Activated T-cell treated with anti-CD3 and anti-CD28 coated beads, Interleukin-2, amount 50 U/mL, for 24 hours (primary cell): Measurements from ENCODE around the gene TSTD2.

ENCODE experiments used
- DNase-seq: peaks from one replicate; pipeline ENCODE4 v3.0.0-alpha.2; 2020
- H3K27ac Mint-ChIP-seq: 2 replicates; pipeline ENCODE4 v1.8.0; 2020; ENCODE audit warnings: mild to moderate bottlenecking, mixed read lengths
- H3K27me3 Mint-ChIP-seq: 2 replicates; pipeline ENCODE4 v1.8.0; 2020; ENCODE audit warnings: mixed read lengths
- H3K36me3 Mint-ChIP-seq: 2 replicates; pipeline ENCODE4 v1.8.0; 2020; ENCODE audit warnings: low read depth, mixed read lengths
- H3K4me1 Mint-ChIP-seq: 2 replicates; pipeline ENCODE4 v1.8.0; 2020; ENCODE audit warnings: low read depth, mixed read lengths
- H3K4me3 Mint-ChIP-seq: 2 replicates; pipeline ENCODE4 v1.8.0; 2020; ENCODE audit warnings: mild to moderate bottlenecking, moderate library complexity, mixed read lengths
- H3K9me3 Mint-ChIP-seq: 2 replicates; pipeline ENCODE4 v1.8.0; 2020; ENCODE audit warnings: mixed read lengths

Gene TSTD2

DNA sequence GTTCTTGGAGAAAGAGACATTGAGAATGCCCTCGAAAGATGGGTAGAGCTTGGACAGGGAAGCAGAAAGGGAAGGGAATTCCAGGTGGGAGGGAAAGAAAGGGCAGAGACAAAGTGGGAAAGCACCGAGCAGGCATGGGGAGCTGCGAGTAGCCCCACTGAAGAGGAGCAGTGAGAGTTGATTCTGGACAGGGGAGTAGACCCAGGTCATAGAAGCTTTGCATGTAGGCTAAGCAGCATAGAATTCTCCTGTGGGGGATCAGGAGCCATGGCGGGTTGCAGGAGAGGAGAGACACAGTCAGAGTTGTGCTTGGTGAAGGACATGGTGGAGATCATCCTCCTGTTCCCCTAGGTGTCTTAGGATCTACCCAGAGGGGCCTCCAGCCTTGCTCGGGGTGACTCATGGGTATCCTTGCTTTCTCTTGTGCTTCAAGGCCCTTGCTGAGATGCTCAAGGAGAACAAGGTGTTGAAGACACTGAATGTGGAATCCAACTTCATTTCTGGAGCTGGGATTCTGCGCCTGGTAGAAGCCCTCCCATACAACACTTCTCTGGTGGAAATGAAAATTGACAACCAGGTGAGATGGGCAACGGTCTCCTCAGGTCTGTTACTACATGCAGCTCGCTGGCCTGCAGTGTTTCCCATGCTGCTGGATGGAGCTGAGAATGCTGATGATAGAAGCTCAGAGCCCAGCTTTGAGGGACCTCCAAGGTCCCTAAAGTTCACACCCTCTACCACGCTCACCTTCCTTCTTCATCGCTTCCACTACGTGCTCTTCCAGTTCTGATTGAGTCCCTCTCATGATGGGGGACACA, 64.5 kb downstream of the TSTD2 start:
- DNase-seq: no peak
- Mint-ChIP-seq H3K4me1 (peaks cover 3% of the 10 kb centered on the region), H3K27me3 (peaks cover 6% of the 10 kb centered on the region), H3K36me3 (no peaks in the 10 kb centered on the region), H3K27ac (no peak overlapping the region), H3K9me3 (no peaks in the 10 kb centered on the region), H3K4me3 (no peak overlapping the region)

DNA sequence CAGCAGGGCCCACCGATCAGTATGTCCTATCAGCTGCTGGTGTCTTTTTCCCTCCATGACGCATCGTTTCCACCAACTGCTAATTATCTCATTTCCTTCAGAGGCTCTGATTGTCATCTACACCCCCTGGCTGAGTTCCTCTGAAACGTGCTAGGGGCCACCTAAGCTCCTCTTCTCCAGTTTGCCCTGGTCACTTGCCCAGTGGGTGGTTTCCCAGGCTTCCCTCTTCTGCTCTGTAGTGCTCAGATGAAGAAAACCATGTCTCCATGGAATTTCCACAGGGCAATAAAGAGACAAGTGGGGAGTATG, 65.3 kb downstream of the TSTD2 start:
- Mint-ChIP-seq H3K27ac (no peak overlapping the region), H3K27me3 (peaks cover 6% of the 10 kb centered on the region), H3K4me3 (no peak overlapping the region), H3K36me3 (no peaks in the 10 kb centered on the region), H3K9me3 (no peaks in the 10 kb centered on the region), H3K4me1 (no peaks in the 10 kb centered on the region)
- no peak for DNase-seq

DNA sequence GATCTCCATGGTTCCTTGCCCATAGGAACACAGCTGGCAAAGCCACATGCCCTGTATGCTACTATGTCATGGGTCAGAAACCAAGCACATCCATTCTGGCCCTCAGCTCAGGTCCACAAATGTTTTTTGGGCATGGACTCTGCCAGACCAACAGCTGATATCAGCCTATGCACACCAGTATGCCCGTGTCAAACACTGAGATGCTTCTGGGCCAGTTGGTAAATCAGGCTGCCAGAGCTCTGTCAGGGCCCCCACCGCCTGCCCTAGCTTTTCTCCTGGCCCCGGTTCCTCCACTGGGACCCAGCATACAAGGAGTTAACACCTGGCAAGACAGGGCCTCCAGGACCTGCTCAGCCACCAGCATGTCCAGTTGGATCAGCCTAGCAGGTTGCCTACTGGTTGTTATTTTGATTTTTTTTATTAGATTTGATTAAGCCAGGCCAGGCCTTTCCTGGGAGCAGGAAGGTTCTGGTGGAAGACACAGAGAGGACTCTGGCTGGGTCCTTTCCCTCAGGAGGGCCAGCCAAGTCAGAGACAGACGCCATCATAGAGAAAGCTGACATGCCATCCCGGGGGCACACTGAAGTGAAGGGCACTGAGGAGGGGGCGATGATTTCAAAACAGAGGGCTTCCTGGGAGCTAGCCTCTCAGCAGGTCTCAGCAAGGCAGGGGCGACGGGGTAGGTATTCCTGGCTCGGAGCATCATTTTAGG, 65.8 kb downstream of the TSTD2 start:
- Mint-ChIP-seq H3K27ac (no peak overlapping the region), H3K27me3 (peaks cover 6% of the 10 kb centered on the region), H3K4me3 (no peak overlapping the region), H3K36me3 (no peaks in the 10 kb centered on the region), H3K9me3 (no peaks in the 10 kb centered on the region), H3K4me1 (no peaks in the 10 kb centered on the region)
- no peak for DNase-seq

DNA sequence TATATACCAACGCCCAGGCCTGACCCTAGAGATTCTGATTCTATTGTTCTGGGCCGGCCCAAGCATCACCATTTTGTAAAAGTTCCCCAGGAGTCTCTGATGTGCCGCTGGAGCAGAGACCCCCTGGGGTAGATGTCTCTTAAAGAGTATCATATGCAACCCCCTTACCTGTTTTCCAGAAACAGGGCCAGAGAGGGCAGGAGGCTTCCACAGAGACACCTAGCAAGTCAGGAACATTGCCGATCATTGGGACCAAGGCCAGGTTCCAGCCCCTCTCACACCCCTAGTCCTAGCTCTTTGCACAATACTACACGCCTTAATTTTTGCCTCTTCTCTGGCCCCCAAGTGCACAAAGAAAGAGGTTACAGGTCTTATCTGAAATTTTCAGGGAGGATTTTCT, 67.9 kb downstream of the TSTD2 start:
- H3K4me3 Mint-ChIP-seq: no peak overlapping the region
- H3K27me3 Mint-ChIP-seq: peaks cover 7% of the 10 kb centered on the region
- no peaks in the 10 kb centered on the region for H3K9me3 Mint-ChIP-seq
- no peaks in the 10 kb centered on the region for H3K36me3 Mint-ChIP-seq
- no peak for DNase-seq
- no peaks in the 10 kb centered on the region for H3K4me1 Mint-ChIP-seq
- H3K27ac Mint-ChIP-seq: no peak overlapping the region

DNA sequence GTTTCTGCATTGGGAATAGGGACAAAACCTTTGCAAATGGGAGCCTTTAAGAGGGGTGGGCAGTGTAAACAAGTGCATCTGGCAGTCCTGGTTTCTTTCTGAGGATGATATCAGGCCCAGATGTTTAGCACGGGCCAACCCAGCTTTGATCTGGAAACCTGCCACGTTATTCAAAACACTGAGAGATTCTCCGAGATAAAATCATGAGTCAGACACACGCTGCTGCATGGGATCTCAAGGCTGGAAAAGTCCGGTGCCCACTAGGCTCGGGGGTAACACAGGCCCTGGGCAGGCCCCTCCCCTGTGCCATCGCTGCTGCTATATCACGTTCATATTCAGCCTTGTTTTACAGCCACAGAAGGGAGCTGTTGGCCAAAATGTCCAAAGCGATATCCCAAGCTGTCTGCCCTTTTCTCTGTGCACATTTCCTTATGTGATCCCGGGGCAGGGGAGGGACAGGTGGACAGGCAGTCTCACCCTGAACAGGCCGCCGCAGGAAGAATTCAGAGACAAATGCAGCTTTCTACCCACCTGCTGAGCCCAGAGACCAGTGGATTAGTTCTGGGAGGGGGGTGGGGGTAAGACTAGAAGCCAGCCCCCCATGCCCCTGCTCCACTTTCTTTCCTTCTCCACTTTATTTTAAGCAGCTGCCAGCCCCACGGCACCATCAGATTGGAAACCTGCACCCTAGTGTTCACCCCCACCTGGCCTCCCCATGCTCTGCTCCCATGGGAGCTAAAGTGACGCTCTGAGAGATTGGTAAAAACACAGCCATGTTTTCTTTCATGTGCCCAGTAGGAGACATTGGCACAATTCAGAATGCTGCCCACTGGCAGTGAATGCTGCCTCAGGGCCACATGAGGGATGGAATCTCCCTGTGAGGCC, 68.6 kb downstream of the TSTD2 start:
- Mint-ChIP-seq H3K27ac (no peak overlapping the region), H3K36me3 (no peaks in the 10 kb centered on the region), H3K9me3 (no peaks in the 10 kb centered on the region), H3K4me3 (no peak overlapping the region), H3K27me3 (peaks cover 13% of the 10 kb centered on the region), H3K4me1 (peaks cover 3% of the 10 kb centered on the region)
- DNase-seq: no peak

DNA sequence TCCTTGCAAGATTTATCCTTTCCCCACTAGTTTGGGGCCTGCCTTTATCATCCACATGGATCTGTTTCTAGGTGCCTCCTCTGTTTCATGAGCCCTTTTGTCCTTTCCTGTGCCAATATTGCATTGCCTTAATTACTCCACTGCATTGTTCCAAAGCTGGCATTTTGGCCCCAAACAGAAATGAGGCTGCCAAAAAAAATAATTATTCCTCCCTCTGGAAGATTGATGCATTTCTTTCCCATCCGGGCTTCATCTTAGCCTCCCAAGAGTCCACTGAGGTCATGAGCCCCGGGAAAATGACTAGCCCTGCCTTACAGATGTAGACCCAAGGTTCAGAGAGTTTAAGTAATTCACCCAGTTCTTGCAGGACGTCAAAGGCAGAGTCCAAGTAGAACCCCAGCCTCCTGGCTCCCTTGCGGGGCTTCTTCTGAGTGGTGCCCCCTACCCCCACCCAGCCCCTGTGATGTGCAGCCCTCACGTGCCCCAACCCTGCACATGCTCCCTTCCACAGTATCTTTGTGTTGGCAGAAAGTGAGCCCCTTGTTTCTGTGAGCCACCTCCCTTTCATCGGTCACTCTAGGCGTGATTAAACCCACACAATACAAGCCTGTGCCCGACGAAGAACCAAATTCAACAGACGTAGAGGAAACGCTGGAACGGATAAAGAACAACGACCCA, 69.6 kb downstream of the TSTD2 start:
- Mint-ChIP-seq H3K4me3 (no peak overlapping the region), H3K36me3 (no peaks in the 10 kb centered on the region), H3K9me3 (no peaks in the 10 kb centered on the region), H3K4me1 (peaks cover 10% of the 10 kb centered on the region), H3K27me3 (peaks cover 18% of the 10 kb centered on the region), H3K27ac (no peak overlapping the region)
- DNase-seq: no peak

DNA sequence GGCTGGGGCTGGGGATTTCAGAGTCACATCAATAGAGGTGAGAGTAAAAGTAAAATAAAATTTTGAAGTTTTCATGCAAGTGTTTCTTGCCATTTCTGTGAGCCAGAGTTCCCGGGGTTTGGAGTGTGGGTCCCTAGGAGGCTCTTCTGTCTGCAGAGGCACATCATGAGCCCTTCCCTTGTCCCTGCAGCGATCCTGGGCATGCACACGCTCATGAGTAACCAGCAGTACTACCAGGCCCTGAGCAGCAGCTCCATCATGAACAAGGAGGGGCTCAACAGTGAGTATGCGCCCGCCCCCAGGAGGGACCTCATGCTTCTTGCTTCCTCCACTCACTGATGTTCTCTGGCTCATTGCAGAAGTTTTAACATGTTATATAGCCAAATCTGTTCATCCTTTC, 70.6 kb downstream of the TSTD2 start:
- peaks cover 10% of the 10 kb centered on the region for H3K4me1 Mint-ChIP-seq
- DNase-seq: no peak
- H3K36me3 Mint-ChIP-seq: no peaks in the 10 kb centered on the region
- no peaks in the 10 kb centered on the region for H3K9me3 Mint-ChIP-seq
- no peak overlapping the region for H3K27ac Mint-ChIP-seq
- H3K4me3 Mint-ChIP-seq: no peak overlapping the region
- H3K27me3 Mint-ChIP-seq: peaks cover 26% of the 10 kb centered on the region

DNA sequence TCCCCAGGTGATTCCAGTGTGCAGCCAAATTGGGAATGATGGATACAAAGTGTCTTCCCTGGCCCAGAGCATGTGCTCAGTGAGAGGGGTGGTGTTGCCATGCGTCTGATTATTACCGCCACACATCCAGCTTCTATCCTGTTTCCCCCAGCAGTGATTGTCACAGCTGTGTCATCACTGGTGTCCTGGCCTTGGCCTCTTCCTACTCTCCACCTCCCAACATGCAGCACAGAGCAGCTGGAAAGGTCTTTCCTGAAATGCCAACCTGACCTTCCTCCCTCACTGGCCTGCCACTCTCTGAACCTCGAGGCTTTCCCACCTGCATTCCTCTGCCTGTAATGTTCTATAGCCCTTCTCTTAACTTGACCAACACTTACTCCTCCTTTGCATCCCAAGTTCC, 71.7 kb downstream of the TSTD2 start:
- no peak overlapping the region for H3K27ac Mint-ChIP-seq
- no peak for DNase-seq
- H3K36me3 Mint-ChIP-seq: no peaks in the 10 kb centered on the region
- peaks cover 31% of the 10 kb centered on the region for H3K27me3 Mint-ChIP-seq
- H3K4me1 Mint-ChIP-seq: peaks cover 10% of the 10 kb centered on the region
- no peak overlapping the region for H3K4me3 Mint-ChIP-seq
- no peaks in the 10 kb centered on the region for H3K9me3 Mint-ChIP-seq

DNA sequence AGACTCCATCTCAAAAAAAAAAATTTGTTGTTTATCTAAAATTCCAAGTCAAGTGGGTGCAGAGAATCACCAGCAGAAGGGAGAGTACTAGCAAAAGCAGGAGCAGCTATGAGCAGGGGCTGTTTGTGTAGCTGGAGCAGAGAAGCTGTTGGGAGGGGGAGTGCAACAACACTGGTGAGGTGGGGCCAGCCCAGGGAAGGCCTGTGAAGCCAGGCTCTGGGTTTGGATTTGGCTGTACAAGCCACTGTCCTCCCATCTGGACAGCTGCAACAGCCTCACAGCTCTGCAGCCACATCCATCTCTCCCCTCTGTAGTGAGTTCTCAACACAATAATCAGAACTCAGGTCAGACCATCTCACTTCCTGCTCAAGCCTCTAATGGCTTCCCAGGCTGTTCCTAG, 72.3 kb downstream of the TSTD2 start:
- DNase-seq: no peak
- H3K27me3 Mint-ChIP-seq: peaks cover 37% of the 10 kb centered on the region
- H3K4me1 Mint-ChIP-seq: peaks cover 10% of the 10 kb centered on the region
- H3K9me3 Mint-ChIP-seq: no peaks in the 10 kb centered on the region
- no peaks in the 10 kb centered on the region for H3K36me3 Mint-ChIP-seq
- H3K27ac Mint-ChIP-seq: no peak overlapping the region
- no peak overlapping the region for H3K4me3 Mint-ChIP-seq

DNA sequence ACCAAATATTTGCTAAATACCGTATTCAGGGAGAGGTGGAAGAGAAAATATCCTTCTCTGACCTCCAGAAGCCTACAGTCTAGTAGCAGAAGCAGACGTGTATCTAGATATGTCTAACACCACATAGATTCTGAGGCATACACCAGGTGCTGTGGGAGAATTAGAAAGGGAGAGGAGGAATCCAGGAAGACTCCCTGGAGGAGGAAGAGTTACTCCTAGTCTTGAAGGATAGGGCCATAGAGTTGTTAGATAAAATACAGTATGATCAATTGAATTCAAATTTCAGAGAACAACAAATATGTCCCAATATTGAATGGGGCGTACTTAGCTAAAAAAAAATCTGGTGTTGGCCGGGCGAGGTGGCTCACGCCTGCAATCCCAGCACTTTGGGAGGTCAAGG, 73.0 kb downstream of the TSTD2 start:
- DNase-seq: no peak
- no peaks in the 10 kb centered on the region for H3K9me3 Mint-ChIP-seq
- no peak overlapping the region for H3K27ac Mint-ChIP-seq
- no peak overlapping the region for H3K4me3 Mint-ChIP-seq
- peaks cover 10% of the 10 kb centered on the region for H3K4me1 Mint-ChIP-seq
- peaks cover 44% of the 10 kb centered on the region for H3K27me3 Mint-ChIP-seq
- H3K36me3 Mint-ChIP-seq: no peaks in the 10 kb centered on the region

DNA sequence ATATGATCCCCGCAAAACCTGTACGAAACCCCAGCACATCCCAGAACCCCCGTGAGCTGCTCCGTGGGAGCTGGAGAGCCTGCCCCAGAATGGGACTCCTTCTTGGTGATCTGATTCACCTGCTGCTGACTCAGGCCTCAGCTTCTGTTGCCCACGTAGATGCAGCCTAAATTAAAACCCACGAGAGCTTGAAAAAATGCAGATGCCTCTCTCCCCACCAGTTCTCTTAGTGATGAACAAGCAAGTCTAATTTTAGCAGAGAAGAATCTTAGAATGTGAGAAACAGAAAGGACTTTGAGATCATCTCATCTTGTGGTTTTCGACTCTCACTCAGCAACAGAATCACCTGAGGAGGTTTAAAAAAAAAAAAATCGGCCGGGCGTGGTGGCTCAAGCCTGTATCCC, 74.1 kb downstream of the TSTD2 start:
- no peak for DNase-seq
- H3K9me3 Mint-ChIP-seq: no peaks in the 10 kb centered on the region
- no peaks in the 10 kb centered on the region for H3K36me3 Mint-ChIP-seq
- peak overlapping the region; percentile 22 for H3K27ac Mint-ChIP-seq
- peaks cover 49% of the 10 kb centered on the region for H3K27me3 Mint-ChIP-seq
- peaks cover 10% of the 10 kb centered on the region for H3K4me1 Mint-ChIP-seq
- H3K4me3 Mint-ChIP-seq: no peak overlapping the region

DNA sequence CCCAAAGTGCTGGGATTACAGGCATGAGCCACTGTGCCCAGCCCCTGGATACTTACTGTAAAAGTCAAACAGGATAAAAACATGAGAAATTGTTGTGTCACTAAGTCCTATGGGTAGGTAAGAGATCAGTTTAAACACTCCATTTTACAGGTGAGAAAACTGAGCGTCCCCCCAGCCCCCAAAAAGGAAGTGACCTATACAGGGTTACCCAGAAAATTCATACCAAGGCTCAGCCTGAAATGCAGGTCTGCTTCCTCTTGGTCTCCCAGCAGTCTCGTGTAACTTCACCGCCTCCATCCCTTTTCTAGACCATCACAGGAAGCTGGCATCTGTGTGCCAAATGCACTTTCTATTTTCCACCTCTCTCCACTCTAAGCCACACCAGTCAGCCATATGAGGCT, 74.5 kb downstream of the TSTD2 start:
- no peaks in the 10 kb centered on the region for H3K9me3 Mint-ChIP-seq
- H3K4me1 Mint-ChIP-seq: peaks cover 10% of the 10 kb centered on the region
- peaks cover 51% of the 10 kb centered on the region for H3K27me3 Mint-ChIP-seq
- H3K36me3 Mint-ChIP-seq: no peaks in the 10 kb centered on the region
- peak overlapping the region; percentile 22 for H3K27ac Mint-ChIP-seq
- no peak for DNase-seq
- H3K4me3 Mint-ChIP-seq: no peak overlapping the region

DNA sequence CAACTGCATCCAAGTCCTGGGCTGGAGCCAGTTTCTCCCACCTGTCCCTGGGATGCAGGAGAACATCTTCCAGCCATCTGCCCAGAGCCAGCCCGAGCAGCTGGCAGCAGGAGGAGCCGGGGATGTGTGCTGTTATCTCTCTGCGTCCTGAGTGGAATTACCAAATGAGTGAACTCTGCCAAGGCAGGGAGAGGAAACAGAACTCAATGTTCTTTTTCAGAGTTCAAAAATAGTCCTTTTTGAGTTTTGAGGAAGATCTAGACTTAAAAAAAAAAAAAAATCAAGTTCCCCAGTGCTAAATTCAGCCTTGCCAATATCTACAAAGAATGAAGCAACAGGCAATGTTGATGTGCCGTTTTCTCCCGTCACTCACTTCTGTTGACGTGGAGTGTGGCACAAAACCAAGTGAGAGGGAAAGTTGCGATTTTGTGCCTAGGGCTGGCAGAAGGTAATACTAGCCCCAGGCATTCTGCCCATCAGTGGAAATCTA, 75.5 kb downstream of the TSTD2 start:
- no peaks in the 10 kb centered on the region for H3K36me3 Mint-ChIP-seq
- no peak overlapping the region for H3K4me3 Mint-ChIP-seq
- H3K27me3 Mint-ChIP-seq: peaks cover 51% of the 10 kb centered on the region
- H3K4me1 Mint-ChIP-seq: peaks cover 10% of the 10 kb centered on the region
- no peak for DNase-seq
- H3K27ac Mint-ChIP-seq: no peak overlapping the region
- no peaks in the 10 kb centered on the region for H3K9me3 Mint-ChIP-seq
